ENCODE data around the gene COL6A5. TPM values are rescaled to one million over a fixed set of nuclear protein-coding genes. Genes with fewer than 3 reads are reported as not detected.

Gene COL6A5
- polyA plus RNA-seq, 4 donors = 0.01 to 2.5 TPM; not detected in 2

DNA sequence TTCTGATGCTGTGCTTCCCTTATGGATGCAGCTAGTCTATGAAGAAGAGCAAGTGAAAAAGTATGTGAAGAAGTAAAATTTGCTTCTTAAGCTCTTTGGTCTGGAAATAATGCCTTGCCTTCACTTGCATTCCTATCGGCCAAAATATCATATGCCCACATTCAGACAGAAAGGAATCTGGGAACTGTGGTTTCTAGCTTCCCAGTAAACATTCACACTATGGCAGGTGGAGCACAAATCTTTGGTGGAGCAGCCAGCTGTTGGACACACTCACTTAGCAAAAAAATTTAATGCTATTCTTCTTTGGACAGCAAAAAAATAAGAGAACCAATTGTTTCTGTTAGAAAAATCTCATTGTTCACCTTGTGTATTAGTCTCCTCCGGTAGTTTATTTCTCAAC, 159.2 kb downstream of the COL6A5 start:
- H3K27me3 ChIP-seq (ENCODE audit: control insufficient read depth in 3 of 3, insufficient read depth in 3 of 3, low read length in 3 of 3) = peaks cover 0 to 2% (median 0%) of the 10 kb centered on the region in 3 donors
- WGBS, 3 donors = 87 to 96% (median 93%) methylated on average over 2 of the region's 2 CpGs
- no peak overlapping the region for H3K4me3 ChIP-seq (ENCODE audit: low read depth in 1 of 3, low read length in 3 of 3)
- H3K4me1 ChIP-seq (ENCODE audit: control insufficient read depth in 3 of 3, insufficient read depth in 2 of 3, low read depth in 1 of 3, low read length in 2 of 3) = no peaks in the 10 kb centered on the region
- H3K36me3 ChIP-seq (ENCODE audit: control insufficient read depth in 3 of 3, insufficient read depth in 2 of 3, low read depth in 1 of 3, low read length in 3 of 3) = no peaks in the 10 kb centered on the region
- H3K9me3 ChIP-seq (ENCODE audit: control insufficient read depth in 2 of 2, insufficient read depth in 1 of 2, low read depth in 1 of 2, low read length in 1 of 2) = no peaks in the 10 kb centered on the region
- no peak for DNase-seq
- H3K27ac ChIP-seq (ENCODE audit: low read depth in 1 of 3, low read length in 2 of 3) = no peak overlapping the region
- FAIRE-seq = no peak

DNA sequence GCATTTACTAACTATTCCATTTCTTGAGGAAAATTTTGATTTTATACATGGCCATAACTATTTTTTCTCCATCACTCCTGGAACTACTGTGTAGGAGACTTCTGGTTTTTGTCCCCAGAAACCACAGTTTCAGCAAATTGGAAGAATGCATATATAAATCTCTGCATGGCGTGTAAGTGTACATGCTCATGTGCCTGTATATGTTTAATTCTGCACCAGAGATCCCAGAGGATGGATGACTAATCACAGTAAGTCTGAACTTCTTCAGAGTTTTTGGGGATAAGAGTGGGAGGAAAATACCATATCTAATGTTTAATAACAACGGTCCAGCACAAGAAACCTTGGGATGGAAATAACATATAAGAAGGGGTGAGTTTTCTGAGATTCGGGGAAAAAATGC, 160.6 kb downstream of the COL6A5 start:
- FAIRE-seq (no peak), DNase-seq (no peak)
- no peaks in the 10 kb centered on the region for H3K9me3 ChIP-seq (ENCODE audit: control insufficient read depth in 2 of 2, insufficient read depth in 1 of 2, low read depth in 1 of 2, low read length in 1 of 2)
- H3K36me3 ChIP-seq (ENCODE audit: control insufficient read depth in 3 of 3, insufficient read depth in 2 of 3, low read depth in 1 of 3, low read length in 3 of 3) = no peaks in the 10 kb centered on the region
- H3K27me3 ChIP-seq (ENCODE audit: control insufficient read depth in 3 of 3, insufficient read depth in 3 of 3, low read length in 3 of 3) = peaks cover 0 to 2% (median 0%) of the 10 kb centered on the region in 3 donors
- no peak overlapping the region for H3K27ac ChIP-seq (ENCODE audit: low read depth in 1 of 3, low read length in 2 of 3)
- WGBS, 3 donors = 72 to 81% (median 74%) methylated on average over 3 of the region's 3 CpGs
- H3K4me3 ChIP-seq (ENCODE audit: low read depth in 1 of 3, low read length in 3 of 3) = no peak overlapping the region
- H3K4me1 ChIP-seq (ENCODE audit: control insufficient read depth in 3 of 3, insufficient read depth in 2 of 3, low read depth in 1 of 3, low read length in 2 of 3) = no peaks in the 10 kb centered on the region

DNA sequence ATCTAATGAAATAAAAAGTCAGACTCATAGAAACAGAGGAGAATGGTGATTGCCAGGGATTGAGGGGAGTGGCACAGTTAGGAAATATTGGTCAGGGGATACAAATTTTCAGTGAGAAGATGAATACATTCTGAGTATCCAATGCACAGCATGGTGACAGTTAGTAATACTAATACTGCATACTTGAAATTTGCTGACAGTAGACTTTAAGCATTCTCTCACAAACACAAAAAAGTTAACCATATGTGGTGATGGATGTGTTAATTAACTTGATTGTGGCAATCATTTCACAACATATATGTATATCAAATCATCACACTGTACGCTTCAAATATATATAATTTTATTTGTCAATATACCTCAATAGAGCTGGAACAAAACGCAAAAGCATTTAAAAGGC, 162.3 kb downstream of the COL6A5 start:
- H3K4me1 ChIP-seq (ENCODE audit: control insufficient read depth in 3 of 3, insufficient read depth in 2 of 3, low read depth in 1 of 3, low read length in 2 of 3) = no peaks in the 10 kb centered on the region
- H3K9me3 ChIP-seq (ENCODE audit: control insufficient read depth in 2 of 2, insufficient read depth in 1 of 2, low read depth in 1 of 2, low read length in 1 of 2) = no peaks in the 10 kb centered on the region
- H3K27ac ChIP-seq (ENCODE audit: low read depth in 1 of 3, low read length in 2 of 3) = no peak overlapping the region
- H3K27me3 ChIP-seq (ENCODE audit: control insufficient read depth in 3 of 3, insufficient read depth in 3 of 3, low read length in 3 of 3) = peaks cover 0 to 2% (median 0%) of the 10 kb centered on the region in 3 donors
- FAIRE-seq = no peak
- H3K36me3 ChIP-seq (ENCODE audit: control insufficient read depth in 3 of 3, insufficient read depth in 2 of 3, low read depth in 1 of 3, low read length in 3 of 3) = no peaks in the 10 kb centered on the region
- no peak for DNase-seq
- H3K4me3 ChIP-seq (ENCODE audit: low read depth in 1 of 3, low read length in 3 of 3) = no peak overlapping the region
- WGBS, 3 donors = 80 to 95% (median 89%) methylated on average over 2 of the region's 2 CpGs

DNA sequence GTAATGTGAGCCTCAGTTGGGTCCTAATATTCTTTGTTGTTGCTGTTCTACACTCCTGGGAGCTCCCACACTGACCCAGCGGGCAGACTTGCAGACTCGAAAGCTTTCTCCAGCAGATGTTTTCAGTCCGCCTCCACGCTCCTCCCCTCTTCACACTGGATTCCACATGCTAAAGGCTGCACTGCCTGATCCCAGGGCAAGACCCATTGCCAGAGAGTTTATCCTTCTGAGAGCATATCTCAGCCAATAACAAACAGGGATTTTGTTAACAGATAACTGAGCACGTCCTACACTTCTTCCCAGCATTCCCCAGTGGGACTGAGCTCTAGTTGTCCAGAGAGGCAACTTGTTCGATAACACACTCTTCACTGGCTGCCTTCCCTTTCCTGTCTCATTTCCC, 163.5 kb downstream of the COL6A5 start:
- no peak for FAIRE-seq
- H3K9me3 ChIP-seq (ENCODE audit: control insufficient read depth in 2 of 2, insufficient read depth in 1 of 2, low read depth in 1 of 2, low read length in 1 of 2) = no peaks in the 10 kb centered on the region
- H3K4me1 ChIP-seq (ENCODE audit: control insufficient read depth in 3 of 3, insufficient read depth in 2 of 3, low read depth in 1 of 3, low read length in 2 of 3) = no peaks in the 10 kb centered on the region
- no peak overlapping the region for H3K27ac ChIP-seq (ENCODE audit: low read depth in 1 of 3, low read length in 2 of 3)
- H3K4me3 ChIP-seq (ENCODE audit: low read depth in 1 of 3, low read length in 3 of 3) = no peak overlapping the region
- no peaks in the 10 kb centered on the region for H3K36me3 ChIP-seq (ENCODE audit: control insufficient read depth in 3 of 3, insufficient read depth in 2 of 3, low read depth in 1 of 3, low read length in 3 of 3)
- H3K27me3 ChIP-seq (ENCODE audit: control insufficient read depth in 3 of 3, insufficient read depth in 3 of 3, low read length in 3 of 3) = peaks cover 0 to 2% (median 0%) of the 10 kb centered on the region in 3 donors
- no peak for DNase-seq
- WGBS, 3 donors = 50 to 64% (median 51%) methylated on average over 6 of the region's 6 CpGs

DNA sequence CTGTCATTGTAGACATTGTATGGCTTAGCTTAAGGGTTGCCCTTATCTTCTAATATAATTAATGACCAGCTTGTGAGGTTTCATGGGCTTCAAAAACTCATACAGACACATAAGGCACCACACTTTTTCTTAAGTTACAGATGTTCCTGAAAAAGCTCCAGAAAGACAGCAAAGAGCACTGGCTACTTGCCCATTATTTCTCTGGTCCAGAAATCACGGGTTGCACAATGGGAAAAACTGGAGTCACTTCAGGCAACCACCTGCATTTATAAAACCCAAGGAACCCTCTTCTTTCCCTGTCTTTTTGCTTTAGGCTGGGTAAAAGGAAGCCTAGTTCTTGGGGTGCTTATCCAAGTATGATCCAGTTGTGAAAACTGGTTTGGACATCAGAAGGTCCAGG, 169.2 kb downstream of the COL6A5 start:
- no peak overlapping the region for H3K4me3 ChIP-seq (ENCODE audit: low read depth in 1 of 3, low read length in 3 of 3)
- FAIRE-seq = no peak
- DNase-seq = no peak
- no peak overlapping the region for H3K27ac ChIP-seq (ENCODE audit: low read depth in 1 of 3, low read length in 2 of 3)
- H3K9me3 ChIP-seq (ENCODE audit: control insufficient read depth in 2 of 2, insufficient read depth in 1 of 2, low read depth in 1 of 2, low read length in 1 of 2) = no peaks in the 10 kb centered on the region
- no peaks in the 10 kb centered on the region for H3K36me3 ChIP-seq (ENCODE audit: control insufficient read depth in 3 of 3, insufficient read depth in 2 of 3, low read depth in 1 of 3, low read length in 3 of 3)
- 52 to 60% (median 56%) methylated on average over 1 of the region's 1 CpG for WGBS, 3 donors
- no peaks in the 10 kb centered on the region for H3K4me1 ChIP-seq (ENCODE audit: control insufficient read depth in 3 of 3, insufficient read depth in 2 of 3, low read depth in 1 of 3, low read length in 2 of 3)
- peaks cover 0 to 30% (median 2%) of the 10 kb centered on the region in 3 donors for H3K27me3 ChIP-seq (ENCODE audit: control insufficient read depth in 3 of 3, insufficient read depth in 3 of 3, low read length in 3 of 3)

DNA sequence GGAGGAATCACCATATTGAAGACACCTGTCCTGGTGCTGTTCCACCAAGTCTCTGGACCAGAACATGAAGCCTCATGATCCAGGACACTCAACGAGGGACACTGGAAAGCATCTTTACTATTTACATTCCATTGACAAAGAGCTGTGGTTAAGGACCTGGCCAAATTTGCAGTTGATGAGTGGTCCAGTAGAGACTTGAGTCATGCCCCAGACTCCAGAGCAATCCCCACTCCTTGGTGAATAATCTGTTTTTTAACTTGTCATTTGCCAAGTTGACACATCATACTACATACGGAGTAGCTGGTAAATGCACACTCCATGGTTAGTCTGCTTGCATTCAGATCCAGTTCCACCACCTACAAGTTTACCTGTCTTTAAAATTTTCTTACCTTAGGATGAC, 170.3 kb downstream of the COL6A5 start:
- H3K27ac ChIP-seq (ENCODE audit: low read depth in 1 of 3, low read length in 2 of 3) = no peak overlapping the region
- no peaks in the 10 kb centered on the region for H3K36me3 ChIP-seq (ENCODE audit: control insufficient read depth in 3 of 3, insufficient read depth in 2 of 3, low read depth in 1 of 3, low read length in 3 of 3)
- DNase-seq (no peak), FAIRE-seq (no peak)
- WGBS, 3 donors = 79 to 93% (median 85%) methylated on average over 2 of the region's 2 CpGs
- no peak overlapping the region for H3K4me3 ChIP-seq (ENCODE audit: low read depth in 1 of 3, low read length in 3 of 3)
- H3K27me3 ChIP-seq (ENCODE audit: control insufficient read depth in 3 of 3, insufficient read depth in 3 of 3, low read length in 3 of 3) = peaks cover 0 to 30% (median 2%) of the 10 kb centered on the region in 3 donors
- no peaks in the 10 kb centered on the region for H3K9me3 ChIP-seq (ENCODE audit: control insufficient read depth in 2 of 2, insufficient read depth in 1 of 2, low read depth in 1 of 2, low read length in 1 of 2)
- no peaks in the 10 kb centered on the region for H3K4me1 ChIP-seq (ENCODE audit: control insufficient read depth in 3 of 3, insufficient read depth in 2 of 3, low read depth in 1 of 3, low read length in 2 of 3)

DNA sequence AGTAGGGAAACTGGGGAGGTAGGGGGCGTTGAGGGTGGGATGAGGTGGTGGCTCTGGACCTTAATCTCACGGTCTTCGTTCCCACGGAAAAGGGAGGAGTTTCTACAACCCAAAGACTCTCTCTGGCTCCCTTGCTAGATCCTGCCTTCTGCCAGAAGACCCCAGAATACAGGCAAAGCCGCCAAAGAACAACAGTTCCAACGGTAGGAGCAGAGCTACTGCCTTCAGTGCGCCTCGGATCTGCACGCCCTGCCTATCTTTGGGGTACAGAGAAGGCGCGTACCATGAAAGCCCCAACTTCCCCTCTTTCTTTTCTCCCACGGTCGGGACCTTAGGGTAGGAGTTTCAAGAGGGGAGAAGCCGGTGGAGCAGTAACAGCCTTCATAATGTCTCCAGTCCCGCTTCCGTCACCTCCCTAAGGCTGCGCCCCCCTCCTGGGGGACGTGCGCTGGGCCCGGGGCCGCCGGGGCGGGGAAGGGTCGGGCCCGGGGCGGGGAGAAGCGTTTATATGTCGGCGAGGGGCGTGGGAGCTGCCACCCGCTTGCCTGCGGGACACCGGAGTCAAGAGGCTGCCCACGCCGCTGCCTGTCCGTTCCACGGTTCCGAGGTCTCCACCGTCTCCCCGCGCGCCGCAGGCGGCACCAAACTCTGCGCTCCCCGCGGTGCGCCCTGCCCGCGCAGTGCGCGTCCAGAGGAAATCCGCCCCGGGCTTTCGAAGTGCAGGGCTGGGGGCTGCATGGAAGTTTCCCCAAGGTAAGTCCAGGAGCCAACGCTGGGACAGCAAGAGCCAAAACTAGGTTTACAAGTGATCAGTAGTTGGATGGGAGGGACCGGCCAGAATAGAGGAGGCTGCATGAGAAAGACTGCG, 171.4 kb downstream of the COL6A5 start, which contains the start of gene COL6A6:
Gene COL6A6 (plus strand): TSS at position 533 of the 868 bp plus-strand sequence. CDS start 43,188 bp downstream, outside the sequence.
- FAIRE-seq (no peak), DNase-seq (peak in 1 of 2 donors; percentile 7)
- Histone ChIP-seq H3K4me3 (ENCODE audit: low read depth in 1 of 3, low read length in 3 of 3) (peak within 1 kb of the TSS in 1 of 3 donors; percentile 36), H3K9me3 (ENCODE audit: control insufficient read depth in 2 of 2, insufficient read depth in 1 of 2, low read depth in 1 of 2, low read length in 1 of 2) (no peaks in the 10 kb centered on the region), H3K36me3 (ENCODE audit: control insufficient read depth in 3 of 3, insufficient read depth in 2 of 3, low read depth in 1 of 3, low read length in 3 of 3) (no peaks in the 10 kb centered on the region), H3K4me1 (ENCODE audit: control insufficient read depth in 3 of 3, insufficient read depth in 2 of 3, low read depth in 1 of 3, low read length in 2 of 3) (no peaks in the 10 kb centered on the region), H3K27ac (ENCODE audit: low read depth in 1 of 3, low read length in 2 of 3) (no peak within 1 kb of the TSS), H3K27me3 (ENCODE audit: control insufficient read depth in 3 of 3, insufficient read depth in 3 of 3, low read length in 3 of 3) (peaks cover 0 to 30% (median 2%) of the 10 kb centered on the region in 3 donors)
- 6 to 17% (median 10%) methylated on average over 56 to 58 of the region's 58 CpGs for WGBS, 3 donors

DNA sequence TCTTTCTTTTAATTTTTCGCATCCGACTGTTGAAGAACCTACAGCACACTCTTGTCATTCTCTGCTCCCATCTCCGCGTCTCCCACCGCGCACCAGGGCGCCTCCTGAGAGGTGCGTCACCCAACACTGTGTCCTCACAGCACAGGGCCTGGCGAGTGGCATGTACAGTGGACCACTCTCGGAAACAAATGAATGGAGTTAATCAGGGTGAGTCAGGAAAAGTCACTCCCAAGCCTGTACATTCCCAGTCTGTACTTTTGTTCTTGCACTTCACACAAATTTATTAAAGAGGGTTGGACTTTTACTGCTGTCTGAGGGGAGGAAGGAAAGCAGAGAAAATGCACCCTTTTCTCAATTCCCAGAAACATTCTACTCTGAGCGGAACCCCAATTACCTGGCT, 172.1 kb downstream of the COL6A5 start:
- peak overlapping the region in 1 of 3 donors; percentile 36 for H3K4me3 ChIP-seq (ENCODE audit: low read depth in 1 of 3, low read length in 3 of 3)
- no peaks in the 10 kb centered on the region for H3K9me3 ChIP-seq (ENCODE audit: control insufficient read depth in 2 of 2, insufficient read depth in 1 of 2, low read depth in 1 of 2, low read length in 1 of 2)
- FAIRE-seq (no peak), DNase-seq (no peak)
- no peak overlapping the region for H3K27ac ChIP-seq (ENCODE audit: low read depth in 1 of 3, low read length in 2 of 3)
- peaks cover 0 to 30% (median 2%) of the 10 kb centered on the region in 3 donors for H3K27me3 ChIP-seq (ENCODE audit: control insufficient read depth in 3 of 3, insufficient read depth in 3 of 3, low read length in 3 of 3)
- H3K36me3 ChIP-seq (ENCODE audit: control insufficient read depth in 3 of 3, insufficient read depth in 2 of 3, low read depth in 1 of 3, low read length in 3 of 3) = no peaks in the 10 kb centered on the region
- H3K4me1 ChIP-seq (ENCODE audit: control insufficient read depth in 3 of 3, insufficient read depth in 2 of 3, low read depth in 1 of 3, low read length in 2 of 3) = no peaks in the 10 kb centered on the region
- WGBS, 3 donors = 27 to 29% (median 28%) methylated on average over 11 of the region's 11 CpGs

Data from small intestine (tissue), 7 donors.